HG03097 (cell line): Measurements from ENCODE around the gene RNF157.

Source experiments
- ATAC-seq: cut with Tn5 transposase; IDR thresholded peaks from one replicate; pipeline ENCODE4 v1.9.1; 2021; ENCODE audit not compliant: unreplicated experiment, low FRiP score

RNF157 gene

DNA sequence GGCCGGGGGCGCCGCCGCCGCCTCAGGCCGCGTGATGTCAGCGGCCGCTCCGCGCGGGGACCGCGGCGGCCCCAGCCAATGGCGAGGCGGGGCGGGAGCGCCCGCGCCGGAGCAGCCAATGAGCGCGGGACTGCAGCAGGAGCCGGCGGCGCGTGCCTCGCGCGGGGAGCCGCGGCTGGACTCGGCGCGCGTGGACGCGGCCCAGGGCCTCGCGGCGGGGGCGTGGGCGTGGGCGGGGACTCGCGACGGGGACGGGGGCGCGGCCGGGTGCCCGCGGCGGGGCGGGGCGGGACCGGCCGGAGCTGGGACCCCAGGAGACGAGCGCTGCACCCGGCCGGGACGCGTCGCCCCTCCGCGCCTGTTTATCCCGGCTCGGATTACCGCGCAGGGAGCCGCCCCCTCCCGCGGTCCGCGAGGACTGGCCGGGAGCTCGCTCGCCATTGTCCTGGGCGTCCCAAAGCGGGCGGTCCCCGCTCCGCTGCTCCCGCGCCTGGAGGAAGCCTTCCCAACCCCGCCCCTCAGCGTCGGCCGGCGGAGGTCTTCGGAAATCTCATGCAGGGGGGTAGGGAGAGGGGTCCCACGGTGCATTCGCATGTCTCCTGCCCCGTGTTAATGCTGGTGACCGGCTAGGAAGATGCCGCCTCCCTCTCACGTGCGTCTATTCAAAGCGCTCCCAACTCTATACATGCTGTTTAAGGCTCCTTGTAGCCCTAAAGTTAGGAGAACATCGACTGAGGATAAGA lies at the start of gene RNF157:
Gene RNF157 (minus strand): TSS at position 33 of the 743 bp plus-strand sequence. CDS start 253 bp downstream, outside the sequence.
- ATAC-seq: no peak

DNA sequence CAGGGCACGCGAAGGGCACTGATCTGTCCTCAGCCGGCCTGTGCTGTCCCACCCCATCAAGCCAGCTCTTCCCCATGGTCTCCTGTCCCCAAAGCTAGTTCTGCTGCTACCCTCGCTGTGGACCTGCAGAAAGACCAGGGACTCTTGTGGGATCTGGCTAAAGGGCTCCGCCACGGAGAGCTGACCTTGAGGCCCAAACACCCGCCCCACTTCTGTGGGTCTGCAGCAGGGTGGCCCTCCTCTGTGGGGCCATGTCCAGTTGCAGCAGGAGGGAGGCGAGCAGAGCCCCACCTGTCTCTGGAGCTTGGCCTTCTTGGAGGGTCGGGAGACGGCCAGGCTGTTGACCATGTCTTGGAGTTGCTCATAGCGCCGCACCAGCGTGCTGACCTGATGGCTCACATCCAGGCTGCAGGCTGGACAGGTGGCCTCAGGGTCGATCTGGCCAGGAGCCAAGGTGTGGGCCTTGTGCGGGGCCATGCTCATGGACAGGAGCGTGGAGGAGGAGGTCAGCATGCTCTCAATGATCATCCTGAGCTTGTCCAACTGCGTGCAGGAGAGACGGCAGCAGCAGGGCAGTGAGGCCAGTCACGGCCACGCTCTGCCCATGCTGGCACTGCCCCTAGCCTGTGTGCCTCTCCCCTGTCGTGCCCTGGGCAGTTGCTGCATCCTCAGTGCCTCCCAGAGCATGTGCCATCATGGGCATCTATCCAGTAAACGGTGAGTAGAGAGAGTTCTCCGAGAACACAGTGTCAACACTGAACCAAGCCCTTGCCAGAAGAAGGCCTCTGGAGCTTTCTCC lies 41.5 kb upstream of the RNF157 start:
- ATAC-seq: no peak

GRCh38 chr17:76280650-76281049 lies 40.4 kb upstream of the RNF157 start:
- no peak for ATAC-seq

- ATAC-seq: no peak
These were observed 39.5 kb upstream of the RNF157 start for GRCh38 chr17:76279742-76280287.

GRCh38 chr17:76278952-76279741 lies 38.9 kb upstream of the RNF157 start:
- ATAC-seq: peak; percentile 44

GRCh38 chr17:76278268-76278908 lies 38.1 kb upstream of the RNF157 start:
- ATAC-seq: no peak

DNA sequence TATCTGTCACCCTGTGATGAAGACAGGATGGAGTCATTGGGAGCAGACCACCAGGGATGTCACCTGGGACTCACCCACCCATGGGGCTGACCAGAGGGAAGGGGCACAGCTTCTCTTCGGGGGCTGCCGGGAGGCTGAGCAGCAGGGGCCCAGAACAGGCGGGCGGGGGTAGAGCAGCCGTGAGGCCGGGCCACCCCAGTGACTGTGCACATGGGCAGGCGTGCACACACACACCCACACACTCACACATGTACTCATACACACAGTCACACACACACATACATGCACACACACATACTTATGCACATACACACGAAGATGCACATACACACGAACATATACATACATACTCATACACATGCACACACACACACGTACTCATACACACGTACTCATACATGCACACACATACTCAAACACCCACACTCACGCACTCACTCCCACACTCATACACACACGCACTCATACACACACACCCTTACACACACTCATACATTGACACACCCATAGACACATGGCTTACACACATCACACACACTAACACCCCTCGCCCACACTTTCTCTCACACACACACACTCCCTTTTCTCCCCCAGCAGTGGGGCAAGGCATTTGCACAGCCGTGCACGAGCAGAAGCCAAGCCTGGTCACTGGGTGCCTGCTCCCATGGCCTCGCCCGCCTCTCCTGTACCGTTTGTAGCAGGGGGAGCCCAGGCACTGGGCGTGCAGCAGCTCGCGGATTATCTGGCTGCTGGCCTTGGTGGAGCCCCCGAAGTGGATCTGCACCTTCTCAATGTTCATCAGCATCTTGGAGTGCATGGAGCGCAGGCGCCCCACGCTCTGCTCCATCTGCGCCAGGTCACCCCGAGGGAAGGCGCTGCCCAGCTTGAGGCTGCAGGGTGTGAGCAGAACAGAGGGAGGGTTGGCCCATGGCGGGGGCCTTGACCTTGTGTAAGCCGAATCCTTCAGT lies 37.3 kb upstream of the RNF157 start:
- no peak for ATAC-seq

GRCh38 chr17:76276461-76277299 lies 36.4 kb upstream of the RNF157 start:
- ATAC-seq: no peak

- ATAC-seq: no peak
These were observed 35.8 kb upstream of the RNF157 start for GRCh38 chr17:76276069-76276431.

DNA sequence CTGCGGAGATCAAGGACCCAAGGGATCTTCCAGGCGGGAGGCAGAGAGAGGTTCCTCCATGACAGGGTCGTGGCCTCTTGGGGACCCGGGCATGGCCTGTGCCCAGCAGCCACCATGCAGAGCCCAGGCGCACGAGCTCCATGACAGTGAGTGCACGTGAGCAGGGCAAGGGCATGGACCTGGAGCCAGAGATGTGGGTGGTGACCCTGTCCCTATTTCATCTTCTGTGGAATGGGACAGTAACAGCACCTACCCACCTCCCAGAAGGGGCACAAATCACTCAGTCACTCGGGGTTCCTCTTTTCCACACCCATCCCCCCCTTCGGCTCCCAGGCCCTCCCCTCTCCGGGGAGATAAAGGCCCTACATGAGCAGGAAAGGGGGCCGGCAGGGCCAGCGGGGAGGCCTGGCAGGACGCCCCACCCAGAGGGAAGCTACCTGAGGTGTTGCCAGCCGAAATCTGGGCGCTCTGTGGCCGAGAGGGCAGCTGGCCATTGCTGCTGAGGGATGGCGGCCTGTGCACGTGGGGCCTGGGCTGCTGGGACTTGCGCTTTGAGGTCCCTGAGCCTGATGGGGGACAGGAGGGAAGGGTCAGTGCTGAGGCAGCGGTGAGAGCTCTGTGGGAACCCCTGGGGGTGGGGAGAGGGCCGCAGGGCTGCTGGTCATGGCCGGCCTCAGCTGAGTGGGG lies 35.2 kb upstream of the RNF157 start:
- no peak for ATAC-seq

GRCh38 chr17:76274112-76274956 lies 34.0 kb upstream of the RNF157 start:
- ATAC-seq: no peak

DNA sequence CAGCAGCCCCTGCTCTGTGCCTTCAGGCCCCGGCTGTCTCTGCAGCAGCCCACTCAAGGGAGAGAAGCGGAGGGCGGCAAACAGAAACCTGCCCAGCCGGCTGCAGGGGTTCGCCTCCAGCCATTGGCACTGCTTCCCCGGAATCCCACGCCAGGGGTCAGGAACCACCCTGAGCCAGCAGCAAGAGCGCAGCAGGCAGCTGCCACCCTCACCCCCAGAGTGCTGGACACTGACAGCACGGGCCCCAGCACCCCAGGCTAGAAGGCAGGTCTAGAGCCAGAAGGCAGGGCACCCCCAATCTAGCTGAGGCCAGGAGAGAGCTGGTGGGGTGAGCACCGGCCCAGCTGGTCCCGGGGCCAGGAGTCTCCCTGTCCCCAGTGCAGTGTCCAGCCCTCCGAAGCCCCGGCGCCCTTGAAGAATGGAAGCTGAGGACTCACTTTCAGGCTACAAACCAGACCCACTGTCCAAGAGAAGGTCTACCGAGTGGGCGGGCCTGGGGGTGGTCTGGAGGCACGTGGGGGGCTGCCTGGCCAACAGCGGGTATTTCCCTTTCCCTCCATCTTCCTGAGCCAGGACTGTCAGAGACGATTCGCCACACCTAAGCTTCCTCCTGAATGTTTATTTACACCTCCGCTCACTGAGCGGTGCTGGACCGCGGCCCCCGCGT lies 33.3 kb upstream of the RNF157 start:
- no peak for ATAC-seq

DNA sequence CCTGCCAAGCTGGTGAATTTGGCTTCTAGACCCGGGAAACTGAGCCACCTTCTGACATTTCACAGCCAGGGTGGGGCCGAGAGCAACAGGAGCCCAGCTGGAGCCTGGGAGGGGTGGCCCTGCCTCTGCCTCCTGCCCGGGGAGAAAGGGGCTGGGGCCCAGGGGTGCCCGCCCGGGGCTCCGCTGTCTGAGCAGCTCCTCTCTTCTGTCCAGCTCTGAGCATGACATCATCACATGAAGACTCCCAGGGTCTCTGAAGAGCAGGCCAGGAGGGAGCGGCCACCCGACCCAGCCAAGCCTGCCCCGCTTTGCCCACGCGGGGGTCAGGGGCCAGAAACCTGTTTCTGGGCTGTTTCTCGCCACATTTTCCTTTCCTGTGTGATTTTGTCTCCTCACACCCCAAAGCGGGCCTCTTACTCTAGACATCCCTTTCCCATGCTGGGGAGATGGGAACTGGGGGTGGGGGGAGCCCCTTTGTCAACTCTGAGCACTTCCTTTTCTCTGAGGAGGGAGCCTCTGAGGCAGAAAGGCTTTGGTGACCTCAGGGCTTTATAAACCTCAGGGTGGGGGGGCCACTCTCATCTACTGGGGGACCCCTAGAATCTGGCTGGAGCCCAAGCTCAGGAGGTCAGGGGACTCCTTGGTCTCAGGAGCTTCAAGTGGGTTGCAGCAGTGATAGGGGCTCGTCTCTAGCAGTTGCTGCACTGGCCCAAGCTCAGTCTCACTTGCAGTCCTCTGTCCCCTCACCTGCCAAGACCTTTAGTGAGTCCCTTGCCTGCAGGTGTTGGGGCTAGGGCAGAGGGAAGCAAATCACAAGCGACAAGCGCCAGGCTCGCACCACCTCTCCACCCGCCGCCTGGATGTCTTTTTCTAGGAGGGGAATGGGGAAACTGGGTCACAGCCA lies 32.5 kb upstream of the RNF157 start:
- ATAC-seq: peak; percentile 15

GRCh38 chr17:76271669-76272540 lies 31.6 kb upstream of the RNF157 start:
- peak; percentile 52 for ATAC-seq
